GM18520 (cell line): ENCODE data around the gene AKT3.
A peak's percentile ranks its signal among the peaks of the same experiment; 100 is the strongest.

Source experiments
- ATAC-seq: cut with Tn5 transposase; IDR thresholded peaks from one replicate; pipeline ENCODE4 v1.9.1; 2021; ENCODE audit not compliant: unreplicated experiment

Gene AKT3

GRCh38 chr1:243609698-243610097 lies 240.3 kb downstream of the AKT3 start:
- ATAC-seq = no peak

DNA sequence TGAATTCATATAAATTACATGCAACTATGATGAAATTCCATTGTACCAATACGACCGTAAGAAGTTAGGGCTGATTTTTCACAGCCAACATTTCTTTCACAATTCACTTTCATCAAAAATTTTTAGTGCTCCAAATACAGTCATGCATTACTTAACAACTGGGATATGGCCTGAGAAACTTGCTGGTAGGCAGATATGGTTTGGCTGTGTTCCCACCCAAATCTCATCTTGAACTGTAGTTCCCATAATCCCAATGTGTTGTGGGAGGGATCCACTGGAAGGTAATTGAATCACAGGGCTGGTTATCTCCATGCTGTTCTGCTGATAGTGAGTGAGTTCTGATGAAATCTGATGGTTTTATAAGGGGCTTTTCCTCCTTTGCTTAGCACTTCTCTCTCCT lies 244.4 kb downstream of the AKT3 start:
- no peak for ATAC-seq

GRCh38 chr1:243601720-243602119 lies 248.3 kb downstream of the AKT3 start:
- ATAC-seq = no peak

DNA sequence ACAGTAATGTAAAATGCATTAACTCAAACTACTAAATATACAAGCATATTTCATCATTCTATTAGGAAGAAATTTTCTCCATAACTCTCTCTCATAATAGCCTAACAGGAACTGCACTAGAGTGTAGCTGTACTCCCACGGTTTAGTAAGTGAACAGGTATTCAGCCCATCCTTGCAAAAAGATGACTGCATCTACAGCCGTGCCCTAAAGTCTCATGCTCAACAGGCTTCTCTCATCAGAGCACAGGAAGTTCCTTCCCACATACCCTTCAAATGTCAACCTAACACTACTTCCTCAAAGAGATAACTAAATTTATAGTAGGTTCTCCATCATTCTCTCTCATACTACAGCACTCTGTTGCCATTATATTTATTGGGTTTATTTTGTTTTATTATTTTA lies 251.6 kb downstream of the AKT3 start:
- no peak for ATAC-seq

DNA sequence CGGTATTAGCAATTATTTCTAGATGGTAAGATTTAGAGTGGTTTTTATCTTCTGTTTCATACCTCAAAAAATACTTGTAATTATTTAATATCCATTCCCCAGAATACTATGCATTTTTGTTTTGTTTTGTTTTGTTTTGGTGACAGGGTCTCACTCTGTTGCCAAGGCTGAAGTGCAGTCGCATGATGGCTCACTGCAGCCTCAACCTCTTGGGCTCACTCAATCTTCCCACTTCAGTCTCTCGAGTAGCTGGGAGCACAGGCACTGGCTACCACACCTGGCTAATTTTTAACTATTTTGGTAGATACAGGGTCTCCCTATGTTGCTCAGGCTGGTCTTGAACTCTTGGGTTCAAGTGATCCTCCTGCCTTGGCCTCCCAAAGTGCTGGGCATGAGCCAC lies 252.7 kb downstream of the AKT3 start:
- no peak for ATAC-seq

DNA sequence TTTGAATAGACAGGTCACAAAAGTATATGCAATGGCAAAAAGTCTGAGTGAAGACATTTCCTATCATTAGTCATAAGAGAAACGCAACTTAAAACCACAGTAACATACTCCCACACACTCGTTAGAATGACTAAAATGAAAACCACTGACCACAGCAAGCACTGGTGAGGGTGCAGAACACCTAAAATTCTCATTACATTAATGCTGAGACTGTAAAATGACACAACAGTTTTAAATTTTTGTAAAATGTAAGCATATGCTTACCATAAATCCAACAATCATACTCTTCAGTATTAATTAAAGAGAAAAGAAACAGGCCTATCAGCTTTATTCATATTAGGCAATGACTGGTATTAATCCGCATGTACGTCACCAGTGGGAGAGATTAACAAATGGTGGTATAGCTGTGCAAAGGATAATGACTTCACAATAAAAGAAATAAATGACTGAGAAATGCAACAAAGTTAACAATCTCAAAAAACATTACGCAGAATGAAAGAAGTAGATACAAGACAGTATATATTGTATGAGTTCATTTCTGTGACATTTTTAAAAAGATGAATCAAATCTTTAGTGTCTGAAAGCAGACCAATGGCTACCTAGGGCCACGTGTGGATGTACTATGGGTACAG lies 253.5 kb downstream of the AKT3 start:
- ATAC-seq = peak; percentile 99

GRCh38 chr1:243595527-243596210 lies 254.4 kb downstream of the AKT3 start:
- no peak for ATAC-seq

DNA sequence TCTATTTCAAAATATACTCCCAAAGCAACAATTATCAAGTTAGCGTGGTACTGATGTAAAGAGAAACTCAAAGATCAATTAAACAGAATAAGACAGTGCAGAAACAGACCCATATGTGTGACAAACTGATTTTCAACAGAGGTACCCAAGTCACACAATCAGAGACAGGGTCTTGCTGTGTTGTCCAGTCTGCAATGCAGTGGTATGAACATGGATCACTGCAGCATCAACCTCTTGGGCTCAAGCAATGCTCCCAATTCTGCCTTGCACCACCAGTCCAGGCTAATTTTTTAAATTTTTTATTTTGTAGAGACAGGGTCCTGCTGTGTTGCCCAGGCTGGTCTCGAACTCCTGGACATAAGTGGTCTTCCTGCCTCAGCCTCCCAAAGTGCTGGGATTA lies 255.6 kb downstream of the AKT3 start:
- ATAC-seq = no peak

DNA sequence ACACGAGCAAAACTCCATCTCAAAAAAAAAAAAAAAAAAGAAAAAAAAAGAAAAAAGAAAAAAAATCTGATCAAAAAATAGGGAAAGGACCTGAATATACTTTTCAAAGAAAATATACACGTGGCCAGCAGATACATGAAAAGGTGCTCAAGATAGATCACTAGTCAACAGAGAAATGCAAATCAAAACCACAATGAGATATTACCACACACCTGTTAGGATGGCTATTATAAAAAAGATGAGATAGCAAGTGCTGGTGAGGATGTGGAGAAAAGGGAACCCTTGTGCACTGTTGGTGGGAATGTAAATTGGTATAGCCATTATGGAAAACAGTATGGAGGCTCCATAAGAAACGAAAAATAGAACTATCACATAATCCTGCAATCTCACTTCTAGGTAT lies 260.8 kb downstream of the AKT3 start:
- peak; percentile 71 for ATAC-seq

- peak; percentile 96 for ATAC-seq
These were observed 262.1 kb downstream of the AKT3 start for GRCh38 chr1:243587823-243588560.

GRCh38 chr1:243587285-243587684 lies 262.8 kb downstream of the AKT3 start:
- ATAC-seq = no peak

DNA sequence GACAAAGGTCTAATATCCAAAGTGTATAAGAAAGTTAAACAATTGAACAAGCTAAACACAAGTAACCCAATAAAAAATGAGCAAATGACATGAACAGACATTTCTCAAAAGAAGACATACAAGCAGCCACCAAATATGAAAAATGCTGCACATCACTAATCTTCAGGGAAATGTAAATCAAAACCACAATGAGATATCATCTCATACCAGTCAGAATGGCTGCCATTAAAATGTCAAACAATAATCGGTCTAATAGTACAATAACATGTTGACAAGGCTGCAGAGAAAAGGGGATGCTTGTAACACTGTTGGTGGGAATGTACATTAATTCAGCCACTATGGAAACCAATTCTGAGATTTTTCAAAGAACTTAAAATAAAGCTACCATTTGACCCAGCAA lies 264.1 kb downstream of the AKT3 start:
- no peak for ATAC-seq

GRCh38 chr1:243582326-243582725 lies 267.7 kb downstream of the AKT3 start:
- no peak for ATAC-seq

DNA sequence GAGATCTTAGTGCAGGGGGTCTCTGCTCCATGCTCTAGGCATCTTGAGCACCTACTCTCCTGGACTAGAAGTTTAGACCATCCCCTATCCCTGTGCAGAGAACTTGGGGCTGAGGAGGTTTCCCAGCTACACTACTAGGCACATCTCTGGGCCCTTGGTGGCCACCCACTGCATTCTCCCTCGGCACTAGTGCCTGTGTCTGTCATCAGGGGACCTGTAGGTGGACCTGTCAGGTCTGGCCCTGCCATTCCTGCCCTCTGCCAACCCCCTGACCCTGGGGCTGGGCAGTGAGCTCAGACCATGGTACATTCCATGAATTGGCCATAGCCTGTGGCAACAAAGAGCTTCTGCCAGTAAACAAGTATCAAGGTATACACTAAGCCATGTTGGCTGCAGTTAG lies 269.1 kb downstream of the AKT3 start:
- ATAC-seq = no peak

GRCh38 chr1:243580072-243580471 lies 270.0 kb downstream of the AKT3 start:
- no peak for ATAC-seq

DNA sequence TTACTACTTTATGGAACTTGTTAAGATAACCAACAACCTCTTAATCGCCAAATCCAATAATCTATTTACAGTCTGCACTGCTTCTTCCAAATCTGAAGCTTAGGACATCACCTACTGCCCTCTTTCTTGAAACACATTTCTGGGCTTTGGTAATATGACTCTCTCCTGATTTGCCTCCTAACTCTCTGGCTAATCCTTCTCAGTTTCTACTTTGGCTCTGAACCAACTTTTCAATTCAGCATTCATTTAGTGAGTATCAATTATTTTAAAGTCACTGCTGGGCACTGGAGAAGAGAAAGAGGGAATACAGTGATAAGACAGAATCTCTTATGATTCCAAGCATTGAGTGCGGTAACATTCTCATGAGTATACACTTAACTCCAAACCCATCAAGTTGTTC lies 275.0 kb downstream of the AKT3 start:
- no peak for ATAC-seq

DNA sequence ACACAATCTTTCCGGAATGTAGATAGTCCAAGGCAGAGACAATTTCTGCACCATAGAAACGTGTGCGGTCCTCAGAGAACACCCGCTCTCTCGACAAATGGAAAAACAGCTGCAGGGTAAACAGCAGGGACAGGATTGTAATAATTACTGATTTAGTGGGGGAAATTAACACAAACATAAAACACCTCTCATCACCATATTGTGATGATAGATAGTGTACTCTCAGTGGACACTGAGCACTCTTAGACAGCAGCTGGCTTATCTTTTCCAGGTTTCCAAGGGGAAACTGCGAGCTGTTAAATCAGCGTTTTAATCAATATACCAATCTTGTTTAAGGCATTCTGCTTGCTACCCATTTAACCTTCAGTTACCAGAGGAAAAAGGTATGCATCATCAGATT lies 277.1 kb downstream of the AKT3 start:
- ATAC-seq = no peak

- ATAC-seq = no peak
These were observed 281.2 kb downstream of the AKT3 start for GRCh38 chr1:243568793-243569192.

- no peak for ATAC-seq
These were observed 285.2 kb downstream of the AKT3 start for GRCh38 chr1:243564814-243565213.

DNA sequence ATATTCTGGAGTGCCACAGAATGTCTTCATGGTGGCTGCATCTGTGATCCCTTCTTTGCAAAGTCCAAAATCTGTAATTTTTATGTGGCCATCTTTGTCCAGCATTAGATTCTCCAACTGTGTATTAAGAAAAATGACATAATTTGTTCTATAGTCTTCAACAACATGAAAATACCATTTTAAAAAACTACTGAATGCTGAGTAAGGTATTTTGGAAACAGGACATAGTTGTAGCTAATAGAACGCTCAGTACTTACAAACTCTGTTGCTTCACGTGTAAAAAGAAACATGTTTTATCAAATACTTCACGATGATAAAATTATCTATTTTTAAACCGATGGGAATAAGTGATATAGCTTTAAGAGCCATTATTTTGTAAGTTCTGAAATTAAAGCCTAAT lies 286.3 kb downstream of the AKT3 start:
- ATAC-seq = no peak

- no peak for ATAC-seq
These were observed 287.6 kb downstream of the AKT3 start for GRCh38 chr1:243562473-243562872.

GRCh38 chr1:243561588-243562319 lies 288.3 kb downstream of the AKT3 start:
- ATAC-seq = no peak
